Large intestine (tissue), 3 donors: ENCODE measurements around the gene TMEM244. TPM values are rescaled to one million over a fixed set of nuclear protein-coding genes. Genes with fewer than 3 reads are reported as not detected.

Experiments used
- DNase-seq, 2 donors: peaks; one replicate each; pipeline versions ENCODE4 v3.0.0 to v3.0.0-alpha.2; 2013
- H3K27ac ChIP-seq: one replicate; pipeline ENCODE4 v1.5.1; 2013; ENCODE audit warnings: low read length
- H3K27me3 ChIP-seq: 2 replicates; pipeline ENCODE4 v1.6.1; 2013; ENCODE audit warnings: low read length; ENCODE audit not compliant: control insufficient read depth, insufficient read depth
- H3K36me3 ChIP-seq: 2 replicates; pipeline ENCODE4 v1.6.1; 2013; ENCODE audit warnings: low read length; ENCODE audit not compliant: control insufficient read depth, insufficient read depth
- H3K4me1 ChIP-seq: one replicate; pipeline ENCODE4 v1.6.1; 2013; ENCODE audit warnings: low read length; ENCODE audit not compliant: control insufficient read depth, insufficient read depth
- H3K4me3 ChIP-seq: one replicate; pipeline ENCODE4 v1.5.1; 2013; ENCODE audit warnings: low read length
- H3K9me3 ChIP-seq: one replicate; pipeline ENCODE4 v1.6.1; 2013; ENCODE audit warnings: mild to moderate bottlenecking, low read depth, low read length, moderate library complexity; ENCODE audit not compliant: control insufficient read depth
- WGBS: methylation state at CpG from one replicate; pipeline ENCODE4 v1.1.5; 2013; ENCODE audit warnings: low lambda C conversion rate; ENCODE audit not compliant: insufficient coverage; 5-methylcytosine and 5-hydroxymethylcytosine counted together
- polyA plus RNA-seq: library from polyadenylated mRNA; unstranded; fragments of 120-200 nt; gene quantifications from one replicate; pipeline ENCODE4 v1.2.1, GENCODE V29; 2013

The TMEM244 gene
- polyA plus RNA-seq, 1 donor: not detected

DNA sequence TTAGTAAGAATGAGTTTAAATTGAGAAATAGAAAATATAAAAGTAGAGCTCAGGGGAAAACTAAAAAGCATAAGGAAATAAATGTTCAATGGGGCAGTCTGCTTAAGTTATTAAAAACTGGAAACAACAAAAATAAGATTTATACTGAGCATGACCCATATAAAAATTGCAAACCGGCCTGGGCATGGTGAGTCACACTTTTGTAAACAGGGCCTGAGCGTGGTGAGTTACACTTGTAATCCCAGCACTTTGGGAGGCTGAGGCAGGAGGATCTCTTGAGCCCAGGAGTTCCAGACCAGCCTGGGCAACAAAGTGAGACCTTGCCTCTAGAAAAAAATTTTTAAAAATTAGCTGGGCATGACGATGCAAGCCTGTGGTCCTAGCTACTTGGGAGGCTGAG is 74.6 kb downstream of the TMEM244 start:
- H3K4me1 ChIP-seq: no peaks in the 10 kb centered on the region
- no peaks in the 10 kb centered on the region for H3K27me3 ChIP-seq
- DNase-seq: no peak
- H3K4me3 ChIP-seq: no peak overlapping the region
- no peaks in the 10 kb centered on the region for H3K9me3 ChIP-seq
- H3K36me3 ChIP-seq: no peaks in the 10 kb centered on the region
- no CpG with 5 or more reads among the region's 3 CpGs for WGBS
- H3K27ac ChIP-seq: no peak overlapping the region

DNA sequence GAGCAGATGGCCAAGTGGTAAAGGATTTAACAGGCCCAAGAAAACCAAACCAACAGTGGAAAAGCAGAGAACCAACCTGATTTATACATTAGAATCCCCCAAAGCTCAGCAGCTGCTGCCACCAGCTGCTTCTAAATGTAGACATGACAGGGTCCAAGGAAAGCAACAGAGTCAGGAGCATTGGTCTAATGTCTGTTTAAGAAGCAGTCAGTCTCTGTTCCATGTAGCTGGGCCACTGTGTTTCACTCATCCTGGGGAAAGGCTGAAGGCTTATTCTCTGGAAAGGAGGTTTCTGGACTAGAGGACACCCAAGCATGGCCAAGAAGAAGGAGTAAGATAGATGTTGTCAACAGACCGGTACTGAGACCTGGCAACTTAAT is 75.4 kb downstream of the TMEM244 start:
- Histone ChIP-seq H3K4me1 (no peaks in the 10 kb centered on the region), H3K27ac (no peak overlapping the region), H3K36me3 (no peaks in the 10 kb centered on the region), H3K4me3 (no peak overlapping the region), H3K9me3 (no peaks in the 10 kb centered on the region), H3K27me3 (no peaks in the 10 kb centered on the region)
- DNase-seq: no peak
- no CpG with 5 or more reads among the region's 1 CpG for WGBS

DNA sequence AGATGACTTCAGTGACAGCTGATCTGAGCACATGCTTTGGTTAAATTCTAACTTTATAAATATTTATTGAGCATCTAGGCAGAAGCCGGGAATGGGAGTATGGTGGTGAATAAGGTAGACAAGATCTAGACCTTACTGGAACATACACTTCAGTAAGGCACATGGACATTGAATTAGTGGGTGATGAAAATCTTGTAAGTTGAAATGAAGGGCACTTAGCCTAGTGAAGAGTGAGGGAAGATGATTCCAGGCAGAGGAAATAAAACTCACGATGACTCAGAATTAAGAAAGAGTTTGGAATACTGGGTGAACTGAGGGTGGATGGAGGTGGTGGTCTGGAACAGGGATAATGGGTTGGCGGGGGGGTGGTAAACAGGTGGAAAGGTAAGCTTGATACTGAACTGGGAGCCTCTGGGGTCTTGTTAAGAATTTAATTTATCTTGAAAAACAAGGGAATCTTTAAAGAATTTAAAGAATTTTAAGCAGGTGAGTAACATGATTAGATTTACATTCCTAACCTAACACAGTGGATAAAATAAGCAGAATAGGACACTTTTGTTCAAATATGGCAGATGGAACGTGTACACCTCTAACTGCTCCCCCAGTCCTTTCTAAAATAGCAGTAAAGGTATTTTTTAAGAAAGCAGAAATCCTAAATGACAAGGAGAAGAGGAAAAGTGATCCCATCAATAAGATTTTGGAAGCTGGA is 75.9 kb downstream of the TMEM244 start:
- Histone ChIP-seq H3K4me3 (no peak overlapping the region), H3K27ac (no peak overlapping the region), H3K36me3 (no peaks in the 10 kb centered on the region), H3K27me3 (no peaks in the 10 kb centered on the region), H3K9me3 (no peaks in the 10 kb centered on the region), H3K4me1 (no peaks in the 10 kb centered on the region)
- 83% methylated on average over 1 of the region's 4 CpGs for WGBS
- no peak for DNase-seq

Other genes starting within 250 kb of the TMEM244 start
- 52.8 TPM for gene ARHGAP18, start 151.1 kb downstream of the TMEM244 start, polyA plus RNA-seq
- 9.1 TPM for gene L3MBTL3, start 157.3 kb upstream of the TMEM244 start, polyA plus RNA-seq